Measurements from ENCODE around the gene ZDHHC19.
"Not testable (repeated sequence)": the region's sequence is repeated elsewhere in the genome, so short reads cannot be mapped to it uniquely, and the experiment has no call there.

Gene ZDHHC19

DNA sequence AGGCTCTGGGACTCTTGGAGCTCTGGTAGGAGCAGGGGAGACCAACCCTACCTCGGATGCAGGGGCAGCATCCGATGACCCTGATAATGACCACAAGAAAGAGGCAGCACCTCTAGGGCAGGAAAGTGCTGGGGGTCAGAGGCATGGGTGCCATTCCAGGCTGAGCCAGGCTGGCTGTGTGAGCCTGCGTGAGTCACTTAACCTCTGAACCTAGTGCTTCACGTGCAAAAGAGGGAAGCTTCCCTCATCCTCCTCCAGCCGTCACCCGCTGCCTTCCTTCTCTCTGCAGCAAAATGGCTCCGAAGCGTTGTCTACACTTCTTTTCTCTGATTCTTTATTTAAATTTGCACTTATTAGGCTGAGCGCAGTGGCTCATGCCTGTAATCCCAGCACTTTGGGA is 35.5 kb downstream of the ZDHHC19 start:
- no peak for DNase-seq

DNA sequence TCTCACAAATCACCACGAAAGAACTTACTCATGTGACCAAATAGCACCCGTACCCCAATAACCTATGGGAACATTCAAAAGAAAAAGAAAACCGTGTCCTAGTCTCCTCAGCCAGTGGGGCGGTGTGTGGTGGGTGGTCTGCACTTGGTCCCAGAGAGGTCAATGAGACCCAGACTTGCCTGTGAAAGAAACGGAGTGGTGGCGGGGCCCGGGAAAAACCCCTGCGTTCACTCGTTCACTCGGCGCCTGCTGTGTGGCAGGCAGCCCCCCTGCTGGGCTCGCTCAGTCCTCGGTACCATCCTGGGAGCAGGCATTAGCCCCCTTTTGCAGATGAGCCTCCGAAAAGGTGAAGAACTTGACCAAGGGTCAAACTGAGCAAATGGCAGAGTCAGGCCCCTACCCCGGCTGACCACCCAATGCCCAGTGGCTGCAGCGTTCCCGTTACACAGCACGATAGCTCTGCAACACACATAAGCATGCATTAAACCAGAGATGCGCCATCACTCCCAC is 36.0 kb downstream of the ZDHHC19 start:
- DNase-seq = no peak

DNA sequence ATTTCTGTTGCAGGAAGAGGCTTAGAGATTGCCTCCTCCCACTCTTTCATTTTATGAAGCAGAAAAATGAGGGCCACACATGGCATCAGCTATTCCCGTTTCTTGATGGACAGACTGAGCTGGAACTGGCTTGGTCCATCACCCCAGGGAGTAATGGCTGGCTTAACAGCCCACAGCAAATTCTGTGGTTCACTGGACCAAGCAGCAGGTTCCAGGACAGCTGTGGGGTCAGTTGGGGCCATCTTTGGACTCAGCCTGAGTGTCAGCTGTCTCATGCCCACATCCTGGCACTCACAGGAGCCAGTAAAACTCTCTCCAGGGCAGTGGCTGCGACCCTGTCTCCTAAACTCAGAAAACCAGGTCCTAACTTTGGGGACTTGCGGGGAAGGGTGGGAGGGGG is 36.5 kb downstream of the ZDHHC19 start:
- DNase-seq = no peak

DNA sequence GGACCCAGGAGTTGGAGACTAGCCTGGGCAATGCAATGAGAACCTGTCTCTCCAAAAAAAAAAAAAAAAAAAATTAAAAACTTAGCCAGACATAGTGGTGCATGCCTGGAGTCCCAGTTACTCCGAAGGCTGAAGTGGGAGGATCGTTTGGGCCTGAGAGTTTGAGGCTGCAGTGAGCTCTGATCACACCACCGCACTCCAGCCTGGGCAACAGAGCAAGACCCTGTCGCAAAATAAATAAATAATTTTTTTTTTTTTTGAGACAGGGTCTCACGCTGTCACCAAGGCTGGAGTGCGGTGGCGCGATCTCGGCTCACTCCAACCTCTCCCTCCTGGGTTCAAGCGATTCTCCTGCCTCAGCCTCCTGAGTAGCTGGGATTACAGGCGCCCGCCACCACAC is 40.9 kb downstream of the ZDHHC19 start:
- DNase-seq = not testable (repeated sequence)

DNA sequence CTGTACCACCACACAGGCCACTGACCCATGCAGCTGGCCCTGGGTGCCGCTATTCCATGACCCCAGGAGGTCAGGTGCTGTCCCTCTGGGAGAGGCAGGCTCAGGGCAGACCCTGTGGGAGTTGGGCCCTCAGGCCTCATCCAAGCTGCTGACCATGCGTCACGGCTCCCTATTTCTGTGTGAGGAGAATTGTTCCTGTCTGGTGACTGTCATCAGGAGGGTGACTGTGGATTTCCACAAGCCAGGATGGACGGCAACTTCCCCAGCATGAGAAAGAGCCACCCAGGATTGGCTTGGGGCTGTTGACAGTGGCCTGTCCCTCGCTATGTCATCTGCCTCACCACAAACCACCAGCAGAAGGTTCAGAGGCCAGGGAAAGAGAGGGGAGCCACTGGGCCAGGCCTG is 41.4 kb downstream of the ZDHHC19 start:
- DNase-seq = peak in 1 of 2 donors; percentile 59

DNA sequence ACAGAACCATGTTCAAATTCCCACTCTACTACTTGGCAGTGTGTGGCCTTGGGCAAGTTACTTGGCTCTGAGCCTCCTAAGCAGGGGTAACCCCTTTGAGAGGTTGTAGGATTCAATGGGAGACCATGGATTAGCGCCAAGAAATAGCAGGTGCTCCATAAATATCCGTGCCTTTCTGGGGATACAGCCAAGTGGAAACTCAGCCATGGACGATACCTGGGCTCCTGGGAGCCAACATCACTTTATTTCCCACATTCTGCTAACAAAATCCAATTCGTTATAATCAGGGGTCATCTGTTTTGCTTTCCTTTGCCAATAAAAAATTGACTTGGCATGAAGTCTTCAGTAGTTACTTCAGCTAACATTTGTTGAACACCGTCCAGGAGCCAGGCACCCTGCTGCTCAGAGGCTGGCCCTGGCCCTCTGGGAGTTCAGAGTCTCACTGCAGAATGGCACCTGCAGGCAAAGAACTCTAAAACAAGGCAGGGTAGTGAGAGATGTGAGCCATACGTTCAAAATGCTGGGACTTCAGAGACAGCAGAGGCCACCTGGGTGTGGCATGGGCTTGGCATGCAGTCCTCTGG is 42.3 kb downstream of the ZDHHC19 start:
- no peak for DNase-seq

DNA sequence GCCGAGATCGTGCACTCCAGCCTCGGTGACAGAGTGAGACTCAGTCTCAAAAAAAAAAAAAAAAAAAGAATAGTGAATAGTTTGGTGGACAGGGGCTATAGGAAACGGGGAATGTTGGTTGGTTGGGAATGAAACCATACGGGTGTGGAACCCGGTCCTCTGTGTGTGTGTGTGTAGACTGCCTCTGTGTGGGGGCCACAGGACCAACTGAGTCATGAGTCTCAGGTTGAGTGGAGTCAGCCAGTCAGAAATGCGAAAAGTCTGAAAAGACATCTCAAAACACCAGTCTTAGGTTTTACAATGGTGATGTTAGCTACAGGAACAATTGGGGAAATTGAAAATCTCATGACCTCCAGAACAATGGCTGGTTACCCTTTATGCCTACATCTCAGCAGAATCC is 44.5 kb downstream of the ZDHHC19 start:
- no peak for DNase-seq

DNA sequence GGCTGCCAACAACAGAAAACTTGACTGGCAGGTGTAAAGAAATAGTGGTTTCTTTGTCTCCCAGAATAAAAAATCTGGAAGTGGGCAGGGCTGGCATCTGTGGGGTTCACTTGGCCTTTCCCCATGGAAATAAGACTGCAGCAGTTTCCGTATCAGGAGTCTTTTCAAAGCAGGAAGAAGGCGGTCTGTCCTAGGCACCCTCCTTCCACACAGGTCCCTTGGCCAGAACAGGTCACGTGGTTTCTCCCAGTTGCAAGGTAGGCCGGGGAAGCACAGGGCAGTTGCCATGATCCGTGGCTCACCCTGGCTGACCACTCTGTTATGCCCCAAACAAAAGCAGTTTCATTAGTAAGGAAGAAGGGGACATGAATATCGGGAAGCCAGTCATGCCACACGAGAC is 45.4 kb downstream of the ZDHHC19 start:
- no peak for DNase-seq

DNA sequence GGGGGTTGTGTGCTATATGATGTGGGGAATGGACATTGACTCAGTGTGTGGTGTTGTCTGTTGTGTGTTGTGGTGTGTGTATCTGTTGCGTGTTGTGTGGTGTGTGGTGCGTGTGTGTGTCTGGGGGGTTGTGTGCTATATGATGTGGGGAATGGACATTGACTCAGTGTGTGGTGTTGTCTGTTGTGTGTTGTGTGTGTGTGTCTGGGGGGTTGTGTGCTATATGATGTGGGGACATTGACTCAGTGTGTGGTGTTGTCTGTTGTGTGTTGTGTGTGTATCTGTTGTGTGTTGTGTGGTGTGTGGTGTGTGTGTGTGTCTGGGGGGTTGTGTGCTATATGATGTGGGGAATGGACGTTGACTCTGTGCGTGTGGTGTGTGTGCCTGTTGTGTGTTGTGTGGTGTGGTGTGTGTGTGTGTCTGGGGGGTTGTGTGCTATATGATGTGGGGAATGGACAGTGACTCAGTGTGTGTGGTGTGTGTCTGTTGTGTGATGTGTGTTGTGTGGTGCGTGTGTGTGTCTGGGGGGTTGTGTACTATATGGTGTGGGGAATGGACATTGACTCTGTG is 46.1 kb downstream of the ZDHHC19 start:
- DNase-seq = not testable (repeated sequence)

DNA sequence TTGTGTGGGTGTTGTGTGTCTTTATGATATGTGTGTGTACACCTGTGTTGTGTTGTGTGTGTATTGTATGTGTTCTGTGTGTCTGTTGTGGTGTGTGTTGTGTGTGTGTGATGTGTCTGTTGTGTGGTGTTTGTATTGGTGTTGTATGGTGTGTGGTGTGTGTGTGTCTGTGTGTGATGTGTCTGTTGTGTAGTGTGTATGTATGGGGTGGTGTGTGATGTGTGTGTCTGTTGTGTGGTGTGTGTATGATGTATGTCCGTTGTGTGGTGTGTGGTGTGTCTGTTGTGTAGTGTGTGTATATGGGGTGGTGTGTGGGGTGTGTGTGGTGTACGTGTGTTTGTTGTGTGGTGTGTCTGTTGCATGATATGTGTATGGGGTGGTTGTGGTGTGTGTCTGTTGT is 46.6 kb downstream of the ZDHHC19 start:
- no peak for DNase-seq

DNA sequence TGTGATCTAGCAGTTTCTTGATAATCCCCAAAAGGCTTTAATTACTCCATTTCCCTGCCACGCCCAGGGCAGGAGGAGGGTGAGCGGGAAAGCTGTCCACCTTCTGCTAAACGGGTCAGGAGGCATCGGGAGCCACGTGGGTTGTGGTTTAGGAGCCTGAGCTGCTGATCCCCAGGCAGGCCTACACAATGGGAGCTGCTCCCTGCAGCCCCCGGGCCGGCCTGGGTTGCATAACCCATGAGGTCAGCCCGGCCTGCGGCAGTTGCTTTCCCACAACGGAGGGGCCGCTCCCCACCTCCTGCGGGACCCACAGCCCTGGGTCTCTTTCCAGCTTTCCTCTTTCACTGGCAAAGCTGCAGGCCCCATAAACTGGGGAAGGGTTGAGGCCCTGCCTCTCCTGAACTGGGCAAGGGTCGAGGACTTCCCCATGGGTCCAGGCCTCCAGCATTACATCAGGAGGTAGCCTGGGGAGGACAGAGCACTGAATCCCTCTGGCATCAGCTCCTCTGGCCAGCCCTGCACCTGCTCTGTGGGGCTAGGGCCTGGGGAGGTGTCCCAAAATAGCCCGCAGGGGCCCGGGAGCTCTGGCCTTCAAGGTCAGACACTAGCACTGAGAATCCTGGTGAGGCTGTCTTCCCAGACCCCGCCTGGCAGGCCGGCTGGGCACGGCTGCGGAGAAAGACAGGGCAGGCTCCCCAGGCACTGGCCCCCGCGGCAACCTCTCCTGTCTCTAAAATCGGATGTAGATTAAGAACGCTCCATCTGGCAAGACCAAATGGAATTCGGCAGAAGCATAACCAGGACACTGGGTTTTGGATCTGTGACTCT is 47.3 kb downstream of the ZDHHC19 start:
- DNase-seq = no peak

DNA sequence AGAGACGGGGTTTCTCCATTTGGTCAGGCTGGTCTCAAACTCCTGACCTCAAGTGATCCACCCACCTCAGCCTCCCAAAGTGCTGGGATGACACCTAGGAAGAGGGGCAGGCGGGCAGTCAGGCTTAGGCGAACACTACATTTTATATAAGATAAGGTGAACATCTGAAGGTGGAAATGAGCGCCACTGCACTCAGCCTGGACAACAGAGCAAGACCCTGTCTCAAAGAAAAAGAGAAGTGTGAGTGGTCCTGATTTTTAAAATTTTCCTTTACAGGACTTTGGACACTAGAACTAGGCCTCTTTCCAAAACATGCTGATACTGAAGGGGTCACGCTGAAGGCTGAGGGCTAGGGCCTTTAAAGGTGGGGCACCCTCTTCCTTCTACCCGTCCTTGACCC is 48.0 kb downstream of the ZDHHC19 start:
- DNase-seq = no peak

DNA sequence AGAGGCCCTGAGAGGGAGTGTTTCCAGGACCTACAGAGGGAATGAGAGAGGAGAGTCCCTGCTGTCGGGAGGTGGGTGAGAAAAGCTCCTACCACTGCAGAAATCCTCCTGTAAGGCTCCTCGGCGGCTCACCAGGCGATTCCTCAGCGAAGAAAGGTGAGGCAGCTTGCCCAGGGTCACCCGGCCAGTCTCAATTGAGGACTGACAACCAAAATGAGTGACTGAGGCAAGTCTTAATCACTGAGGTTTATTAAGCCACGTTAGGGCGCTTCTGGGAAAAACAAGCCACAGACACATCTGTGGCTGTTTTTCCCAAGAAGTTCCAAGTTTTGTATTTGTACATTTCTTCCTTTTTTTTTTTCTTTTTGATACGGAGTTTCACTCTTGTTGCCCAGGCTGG is 48.5 kb downstream of the ZDHHC19 start:
- no peak for DNase-seq

DNA sequence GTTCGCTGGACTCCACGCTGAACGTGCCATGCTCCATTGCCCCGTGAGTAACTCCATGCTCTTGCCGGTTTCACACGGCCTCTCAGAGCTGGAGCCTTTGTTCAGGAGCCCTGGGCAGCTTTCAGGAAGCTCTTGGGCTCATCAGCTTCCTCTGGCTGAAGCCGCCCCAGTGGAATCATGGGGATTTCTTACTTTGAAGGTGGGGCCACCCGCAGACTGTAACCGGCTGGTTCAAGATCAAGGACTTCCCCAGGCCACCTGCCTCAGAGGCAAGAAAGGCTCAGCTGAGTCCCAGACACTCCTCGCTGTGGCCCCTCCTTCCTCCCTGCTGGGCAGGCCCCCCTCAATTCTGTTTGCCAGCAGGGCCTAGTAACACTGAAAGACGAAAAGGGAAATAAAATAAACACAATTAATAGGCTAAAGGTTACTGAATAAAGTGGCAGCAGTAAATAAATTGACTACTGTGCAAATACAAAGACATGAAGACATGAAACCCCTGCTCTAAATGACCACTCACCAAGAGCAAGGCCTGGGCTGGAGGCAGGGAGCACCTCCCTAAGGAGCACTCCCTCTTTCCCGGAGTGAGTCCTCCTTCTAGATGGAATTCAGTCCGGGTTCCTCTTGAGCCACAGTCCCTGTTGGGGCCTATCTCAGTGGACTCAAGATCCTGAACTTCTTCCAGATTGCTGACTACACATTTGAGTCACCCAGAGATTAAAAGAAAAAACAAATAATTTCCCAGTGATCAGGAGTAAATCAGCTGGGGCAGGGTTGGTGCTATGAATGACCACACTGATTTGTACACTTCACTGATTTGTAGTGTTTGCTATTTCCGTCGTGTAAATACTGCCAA is 51.0 kb downstream of the ZDHHC19 start:
- peak; percentile 37 to 73 for DNase-seq

DNA sequence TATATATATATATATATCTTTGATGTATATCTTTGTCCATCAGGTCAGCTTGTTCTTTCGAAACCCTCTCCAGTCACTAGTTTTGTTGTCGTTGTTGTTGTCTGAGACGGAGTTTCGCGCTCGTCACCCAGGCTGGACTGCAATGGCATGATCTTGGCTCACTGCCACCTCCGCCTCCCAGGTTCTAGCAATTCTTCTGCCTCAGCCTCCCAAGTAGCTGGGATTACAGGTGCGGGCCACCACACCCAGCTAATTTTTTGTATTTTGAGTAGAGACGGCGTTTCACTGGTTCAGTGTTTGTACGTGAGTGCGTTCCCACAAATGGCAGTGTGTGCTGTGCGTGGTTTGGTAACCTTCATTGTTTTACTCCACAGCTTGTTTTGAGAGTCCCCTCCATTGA is 51.7 kb downstream of the ZDHHC19 start:
- DNase-seq = no peak

DNA sequence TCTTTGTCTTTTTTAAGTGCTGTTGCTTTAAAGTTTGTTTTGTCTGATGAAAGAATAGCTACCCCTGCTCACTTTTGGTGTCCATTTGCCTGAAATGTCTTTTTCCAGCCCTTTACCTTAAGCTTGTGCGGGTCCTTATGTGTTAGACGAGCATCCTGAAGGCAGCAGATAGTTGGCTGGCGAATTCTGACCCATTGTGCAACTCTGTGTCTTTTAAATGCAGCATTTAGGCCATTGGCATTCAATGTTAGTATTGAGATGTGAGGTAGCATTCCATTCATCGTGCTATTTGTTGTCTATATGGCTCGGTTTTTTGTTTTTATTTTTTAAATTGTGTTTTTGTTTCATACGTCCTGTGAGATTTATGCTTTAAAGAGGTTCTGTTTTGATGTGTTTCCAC is 55.0 kb downstream of the ZDHHC19 start:
- DNase-seq = no peak

DNA sequence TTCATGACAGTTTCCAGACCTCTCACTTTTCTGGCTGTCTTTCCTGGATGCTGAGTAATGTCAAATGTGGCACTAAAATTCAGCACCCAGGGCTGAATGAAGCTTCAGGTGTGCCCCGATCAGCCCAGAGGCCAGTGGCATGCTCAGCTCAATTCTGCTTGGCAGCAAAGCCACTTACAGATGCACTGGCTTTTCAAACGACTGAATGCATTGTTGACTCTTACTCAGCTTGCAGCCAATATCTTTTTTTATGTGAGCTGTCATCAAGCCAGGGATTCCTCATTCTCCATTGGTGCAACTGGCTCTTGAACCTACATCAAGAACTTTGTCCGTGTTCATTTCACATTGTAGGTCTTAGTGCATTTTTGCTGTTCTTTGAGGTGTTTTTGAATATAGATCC is 60.7 kb downstream of the ZDHHC19 start:
- no peak for DNase-seq

DNA sequence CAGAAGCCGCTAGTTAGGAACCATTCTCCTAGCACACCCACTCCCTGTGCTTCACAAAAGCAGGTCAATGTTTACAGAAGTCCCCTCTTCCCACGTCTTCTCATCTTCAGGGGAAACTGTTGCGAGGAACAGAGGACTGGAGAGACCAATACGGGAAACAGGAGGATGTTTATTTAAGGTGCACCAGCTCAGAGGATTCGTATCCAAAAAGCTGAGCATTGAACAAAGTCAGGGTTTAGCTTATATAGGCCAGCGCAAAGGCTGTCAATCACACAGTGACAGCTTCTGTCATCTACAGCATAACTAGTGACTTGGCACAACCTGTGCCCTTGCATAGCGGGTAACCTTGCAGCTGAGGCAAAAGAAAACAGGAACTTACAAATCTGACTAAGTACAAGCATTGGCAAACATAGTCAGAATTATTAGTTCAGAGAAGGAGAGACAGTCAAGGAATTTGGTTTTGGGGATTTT is 61.3 kb downstream of the ZDHHC19 start:
- no peak for DNase-seq

DNA sequence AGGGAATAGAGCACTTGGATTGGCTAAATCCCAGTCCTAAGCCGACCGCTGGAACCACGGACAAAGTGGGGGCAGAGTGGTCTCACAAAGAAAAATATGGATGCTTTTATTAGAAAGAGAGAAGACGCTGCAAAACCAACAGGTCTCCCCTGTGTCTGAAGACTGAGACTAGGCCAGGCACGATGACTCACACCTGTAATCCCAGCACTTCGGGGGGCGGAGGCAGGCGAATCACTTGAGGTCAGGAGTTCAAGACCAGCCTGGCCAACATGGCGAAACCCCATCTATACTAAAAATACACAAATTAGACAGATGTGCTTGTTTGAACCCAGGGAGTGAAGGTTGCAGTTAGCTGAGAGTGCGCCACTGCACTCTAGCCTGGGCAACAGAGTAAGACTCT is 61.8 kb downstream of the ZDHHC19 start:
- DNase-seq = no peak
